Suppressor macrophage (primary cell): ENCODE measurements around the gene LRRC32.
"Not testable (repeated sequence)": the region's sequence is repeated elsewhere in the genome, so short reads cannot be mapped to it uniquely, and the experiment has no call there.

Experiments used
- DNase-seq, 4 experiments: peaks; one replicate each; pipeline ENCODE4 v3.0.0-alpha.2; 2020 to 2022

Gene LRRC32

DNA sequence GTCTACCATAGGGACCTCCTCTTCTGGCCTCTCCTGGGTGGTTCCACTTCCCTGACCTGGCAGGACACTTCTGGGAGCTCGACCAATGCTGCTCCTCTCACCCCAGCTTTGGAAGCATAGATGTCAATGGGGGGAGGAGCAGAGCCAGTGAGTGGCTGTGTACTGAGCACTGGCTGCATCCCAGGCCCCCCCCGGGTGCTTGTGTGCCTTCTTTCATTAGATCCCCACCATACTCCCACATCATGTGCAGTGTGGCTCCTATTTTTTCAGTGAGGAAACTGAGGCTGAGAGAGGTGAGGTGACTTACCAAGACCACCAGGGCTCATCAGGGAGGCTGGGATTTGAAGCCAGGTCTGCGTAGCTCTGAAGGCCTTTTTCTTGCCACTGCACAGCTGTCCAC, 44.3 kb downstream of the LRRC32 start:
- DNase-seq, result no peak

DNA sequence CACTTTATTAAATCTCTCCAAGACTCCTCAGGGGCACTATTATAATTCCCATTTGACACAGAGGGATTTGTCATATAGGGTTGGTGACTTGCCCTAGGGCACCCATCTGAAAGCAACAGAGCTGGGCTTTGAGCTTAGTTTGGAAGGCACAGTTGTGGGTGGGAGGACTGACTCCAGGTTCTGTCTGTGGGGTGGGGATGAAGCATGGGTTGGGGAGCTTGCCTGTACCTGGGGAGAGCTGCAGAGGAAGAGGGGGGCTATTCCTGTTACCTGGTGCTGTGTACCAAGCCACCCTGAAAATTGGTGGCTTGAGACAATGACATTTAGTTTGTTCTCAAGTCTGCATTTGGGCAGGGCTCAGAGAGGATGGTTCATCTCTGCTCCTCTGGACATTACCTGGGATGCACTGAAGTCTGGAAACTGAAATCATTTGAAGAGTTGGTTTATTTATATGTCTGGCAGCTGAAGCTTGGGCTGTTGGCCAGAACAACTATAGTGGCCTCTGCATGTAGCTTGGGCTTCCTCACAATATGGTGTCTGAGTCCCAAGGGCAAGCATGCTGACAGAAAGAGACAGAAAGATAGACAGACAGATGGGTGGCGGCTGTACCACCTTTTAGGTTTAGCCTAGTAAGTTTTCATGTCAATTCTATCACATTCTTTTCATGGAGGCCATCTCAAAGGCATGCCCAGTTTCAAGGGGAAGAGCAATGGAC, 44.9 kb downstream of the LRRC32 start:
- no peak for DNase-seq

DNA sequence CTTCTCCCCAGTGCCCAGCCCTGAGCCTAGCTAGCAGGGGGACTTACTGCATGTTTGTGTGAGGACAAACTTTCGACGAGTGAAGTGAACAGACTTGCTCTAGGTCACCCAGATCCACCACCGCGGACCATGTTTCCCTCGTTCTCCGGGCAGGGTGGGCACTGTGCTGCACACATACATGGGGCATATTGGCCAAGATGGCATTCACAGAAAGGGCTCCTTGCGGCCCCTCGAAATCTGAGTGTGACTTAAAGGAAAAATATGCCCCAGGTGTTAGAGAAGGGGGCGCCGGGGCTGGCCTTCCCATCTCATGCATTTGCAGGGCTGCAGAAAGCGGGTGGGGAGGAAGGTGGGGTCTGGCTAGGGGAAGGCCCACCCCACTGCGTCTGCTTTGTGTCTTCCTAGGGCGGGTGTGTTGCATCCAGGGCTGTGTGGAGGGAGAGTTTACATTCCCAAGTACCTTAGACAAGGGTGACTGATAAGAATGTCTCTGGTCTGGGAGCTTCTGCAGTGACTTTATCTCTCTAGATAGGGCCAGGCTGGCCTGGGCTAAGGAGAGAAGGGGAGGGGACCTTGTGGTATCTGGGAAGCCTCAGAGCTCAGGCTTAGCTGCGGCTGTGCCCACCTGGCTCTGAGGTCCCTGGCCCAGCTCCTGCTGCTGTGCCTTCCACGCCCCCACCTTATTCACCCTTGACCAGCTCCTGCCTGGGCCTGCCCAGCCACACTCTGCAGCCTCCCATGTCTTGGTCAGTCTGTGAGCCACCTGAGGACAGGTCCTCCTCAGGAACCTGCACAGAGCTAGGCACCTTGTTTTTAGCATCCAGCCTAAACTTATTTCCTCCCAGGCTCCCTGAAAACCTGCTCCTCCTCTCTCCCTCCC, 45.8 kb downstream of the LRRC32 start:
- no peak for DNase-seq

DNA sequence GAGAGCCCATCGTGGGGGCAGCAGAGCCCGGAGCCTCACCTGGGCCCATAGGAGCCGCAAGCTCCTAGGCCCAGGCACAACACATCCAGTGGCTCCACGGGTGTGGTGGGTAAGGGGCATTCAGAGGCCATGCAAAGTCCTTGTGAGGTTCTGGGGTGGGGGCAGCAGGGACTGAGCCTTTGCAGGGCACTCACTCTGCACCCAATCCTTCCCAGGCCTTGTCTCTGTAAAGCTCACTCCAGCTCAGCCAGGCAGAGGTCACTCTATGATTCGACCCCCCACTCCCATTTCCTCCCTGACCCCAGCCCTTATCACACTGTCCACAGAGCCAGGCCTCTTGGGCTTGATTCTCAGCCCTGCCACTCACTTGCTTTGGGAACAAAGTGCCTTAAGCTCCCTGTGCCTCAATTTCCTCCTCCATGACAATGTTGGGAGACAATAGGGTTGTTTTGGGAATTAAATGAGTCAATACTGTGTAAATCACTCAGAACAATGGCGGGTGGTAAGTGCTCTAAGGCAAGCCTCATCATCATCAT, 46.6 kb downstream of the LRRC32 start:
- no peak for DNase-seq

DNA sequence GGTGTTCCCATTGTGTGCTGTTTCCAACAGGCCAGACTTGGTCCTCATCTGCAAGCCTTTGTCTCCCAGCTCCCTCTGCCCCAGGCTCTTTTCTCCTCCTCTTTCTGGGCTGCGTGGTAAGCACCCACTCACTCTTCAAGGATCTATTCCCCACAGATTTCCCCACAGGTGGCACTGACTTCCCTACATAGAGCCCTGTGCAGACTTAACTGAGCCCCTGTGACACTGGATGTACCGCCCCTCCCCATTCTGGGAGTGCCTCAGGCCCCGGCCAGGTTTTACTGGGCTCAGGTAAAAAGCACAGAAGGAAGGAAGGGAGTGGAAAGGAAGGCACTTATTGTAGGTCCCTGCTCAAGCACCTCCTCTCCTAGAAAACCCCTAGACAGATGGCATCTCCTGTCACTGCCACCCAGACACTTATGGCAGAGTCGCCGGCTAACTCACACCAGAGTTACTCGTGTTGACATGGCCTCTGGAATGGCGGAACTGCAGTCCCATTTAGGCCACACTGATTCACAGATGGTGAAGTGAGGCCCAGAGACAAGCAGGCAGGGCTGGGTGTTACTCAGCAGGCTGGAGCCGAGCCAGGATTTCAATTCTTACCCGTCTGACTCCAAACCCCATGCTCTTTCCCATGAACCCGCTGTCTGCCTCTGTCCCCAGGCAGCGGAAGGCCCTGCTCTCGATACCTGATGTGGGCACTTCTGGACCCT, 47.2 kb downstream of the LRRC32 start:
- DNase-seq, result peak in 1 of 4 experiments; percentile 15

DNA sequence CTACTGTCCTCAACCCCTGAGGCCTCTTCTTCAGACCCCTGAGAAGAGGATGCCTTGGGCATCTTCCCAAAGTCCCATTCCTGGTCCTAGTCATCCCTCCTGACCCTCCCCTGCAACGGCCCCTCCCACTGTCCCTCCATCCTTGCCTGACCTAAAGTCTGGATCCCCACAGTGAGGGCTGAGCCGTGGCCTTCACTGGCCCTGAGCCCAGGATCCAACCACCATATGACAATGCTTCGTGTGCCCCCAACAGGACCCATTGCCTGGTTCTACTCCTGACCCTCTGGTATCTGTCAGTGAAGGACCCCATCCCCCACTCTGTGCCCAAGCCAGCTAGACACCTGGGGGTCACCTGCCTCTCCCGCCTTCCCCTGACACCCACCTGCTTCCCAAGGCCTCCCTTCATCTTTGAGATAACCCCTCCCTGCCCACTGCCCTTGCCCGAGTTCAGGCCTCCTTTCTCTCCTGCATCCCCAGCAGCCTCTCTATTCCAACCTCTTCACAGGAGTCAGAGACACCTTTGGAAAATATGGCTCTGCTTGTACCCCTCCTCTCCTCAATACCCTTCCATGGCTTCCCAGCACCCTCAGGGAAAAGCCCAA, 48.0 kb downstream of the LRRC32 start:
- no peak for DNase-seq

DNA sequence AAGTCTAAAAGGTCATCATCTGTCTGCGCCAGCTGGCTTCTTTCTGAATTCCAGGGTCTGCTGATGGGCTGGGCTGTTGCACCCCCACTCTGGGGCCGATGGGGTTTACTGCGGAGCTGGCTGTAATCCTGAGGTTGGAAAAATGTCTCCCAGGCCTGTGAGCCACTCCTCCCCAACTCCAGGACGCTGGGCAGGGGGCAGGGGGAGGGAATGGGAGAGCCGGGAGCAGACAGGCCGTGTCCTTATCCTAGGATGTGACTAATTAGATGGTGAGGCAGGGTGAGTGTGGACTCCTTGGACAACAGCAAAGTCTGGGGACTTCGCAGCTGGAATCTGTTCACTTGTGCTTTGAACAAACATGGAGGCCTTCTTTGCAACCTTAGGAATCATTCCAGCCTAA, 48.7 kb downstream of the LRRC32 start:
- DNase-seq, result no peak

DNA sequence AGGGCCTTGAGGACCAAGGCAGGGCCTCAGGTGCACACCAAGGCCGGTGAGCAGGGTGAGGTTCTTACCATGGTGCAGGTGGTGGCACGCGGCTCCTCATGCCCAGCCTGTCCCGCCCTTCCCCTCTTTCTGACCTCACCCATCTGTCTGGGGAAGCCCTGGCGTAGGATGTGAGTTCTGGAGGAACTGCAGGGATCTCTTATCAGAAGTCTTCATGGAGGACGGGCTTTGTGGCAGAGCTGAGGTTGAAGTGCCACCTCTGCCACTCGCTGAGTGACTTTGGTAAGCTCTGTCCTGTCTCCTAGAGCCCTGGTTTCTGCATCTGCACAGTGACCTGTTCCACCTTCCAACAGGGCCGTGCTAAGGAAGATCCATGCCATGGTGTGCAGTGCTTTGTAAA, 49.1 kb downstream of the LRRC32 start:
- DNase-seq, result no peak

DNA sequence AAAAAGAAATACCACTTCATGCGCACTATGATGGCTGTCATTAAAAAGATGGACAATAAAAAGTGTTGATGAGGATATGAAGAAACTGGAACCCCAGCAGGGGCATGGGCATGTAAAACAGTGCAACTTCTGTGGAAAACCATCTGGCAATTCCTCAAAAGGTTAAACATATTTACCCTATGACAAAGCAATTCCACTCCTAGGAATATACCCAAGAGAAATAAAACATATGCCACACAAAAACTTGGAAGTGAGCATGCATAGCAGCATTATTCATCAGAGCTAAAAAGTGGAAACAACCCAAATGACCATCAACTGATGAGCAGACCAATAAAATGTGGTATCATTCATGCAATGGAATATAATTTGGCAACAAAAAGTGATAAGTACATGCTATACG, 50.1 kb downstream of the LRRC32 start:
- no peak for DNase-seq

DNA sequence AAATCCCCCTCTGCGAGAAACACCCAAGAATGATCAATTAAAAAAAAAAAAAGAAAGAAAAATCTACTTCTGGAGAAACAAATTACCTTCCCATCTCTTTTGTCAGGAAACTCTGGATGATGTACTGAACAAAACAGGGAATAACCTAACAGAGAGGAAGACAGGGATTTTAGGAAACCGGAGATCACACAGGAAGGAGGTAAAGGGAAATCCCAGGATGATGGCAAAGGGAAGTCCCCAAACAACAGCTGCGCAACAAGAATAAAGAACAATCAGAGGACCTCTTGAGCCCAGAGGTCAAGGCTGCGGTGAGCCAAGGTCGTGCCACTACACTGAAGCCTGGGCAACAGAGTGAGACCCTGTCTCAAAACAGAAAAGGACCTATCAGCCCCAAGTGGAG, 50.7 kb downstream of the LRRC32 start:
- not testable (repeated sequence) for DNase-seq

DNA sequence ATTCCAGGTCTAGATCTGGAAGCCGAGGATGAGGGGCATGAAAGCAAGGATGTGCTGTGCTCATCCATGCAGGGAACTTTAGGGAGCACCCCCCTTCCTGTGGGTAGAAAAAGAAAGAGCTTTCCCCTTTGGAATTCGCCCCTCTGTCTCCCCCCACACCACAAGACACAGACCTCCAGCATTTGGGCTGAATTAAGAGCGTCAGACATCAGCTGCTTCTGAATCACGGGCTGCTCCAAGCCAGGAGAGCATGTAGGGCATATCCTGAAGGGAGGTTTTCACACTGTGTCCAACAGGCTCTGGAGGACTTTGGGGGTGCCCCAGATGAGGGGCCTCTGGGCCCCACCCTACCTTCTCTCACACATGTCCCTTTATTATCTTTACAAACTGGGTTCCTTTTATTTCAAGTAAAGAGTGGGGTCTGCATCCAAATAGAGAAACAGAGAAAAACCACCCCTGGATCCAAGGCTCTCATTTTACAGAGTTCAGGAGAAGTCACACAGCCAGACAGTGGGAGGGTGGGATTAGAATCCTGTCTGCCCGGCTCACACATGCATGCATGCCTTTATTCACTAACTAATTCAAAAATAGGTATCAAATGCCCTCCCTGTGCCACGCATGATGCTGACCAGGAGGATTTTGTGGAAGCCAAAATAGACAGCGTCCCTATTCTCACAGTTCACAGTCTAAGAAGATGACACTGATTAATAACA, 52.8 kb downstream of the LRRC32 start:
- DNase-seq, result no peak

DNA sequence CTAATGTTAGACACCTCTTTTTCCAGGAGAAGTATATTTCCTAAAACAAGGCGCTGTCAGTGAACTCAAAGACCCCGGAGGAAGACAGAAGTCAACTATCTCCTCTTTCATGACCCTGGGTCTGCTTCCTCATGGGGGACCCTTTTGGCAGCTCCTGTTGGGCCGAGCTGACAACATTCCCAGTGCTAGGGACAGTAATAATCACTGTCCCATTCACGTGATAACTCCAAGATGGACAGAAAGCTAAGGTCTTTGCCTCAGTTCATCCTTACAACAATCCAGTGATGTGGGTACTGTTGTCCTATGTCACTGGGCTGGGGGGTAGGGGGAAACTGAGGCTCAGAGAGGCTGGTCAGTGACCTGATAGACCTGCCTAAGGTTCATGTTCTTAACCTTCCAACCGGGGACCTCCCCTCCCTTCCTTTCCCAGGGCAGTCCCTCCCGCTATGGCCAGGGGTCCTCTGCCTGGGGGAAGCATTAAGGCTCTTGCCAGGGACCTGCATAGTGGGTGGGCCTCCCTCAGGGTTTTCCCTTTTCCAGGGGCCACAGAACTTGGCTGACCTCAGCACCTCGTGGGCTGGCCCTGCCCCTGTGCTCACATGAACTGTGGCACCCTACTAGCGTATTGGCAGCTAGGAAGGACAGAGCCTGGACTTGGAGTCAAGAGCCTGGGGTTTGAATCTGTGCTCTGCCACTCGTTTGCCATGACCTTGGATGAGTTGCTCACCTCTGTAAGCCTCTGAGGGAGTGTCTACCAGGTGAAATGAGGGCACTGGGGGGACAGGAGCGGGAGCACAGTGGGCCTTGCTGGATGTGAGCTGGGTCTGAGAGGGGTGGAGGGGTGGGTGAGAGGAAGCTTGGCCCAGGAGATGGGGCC, 53.6 kb downstream of the LRRC32 start:
- no peak for DNase-seq

DNA sequence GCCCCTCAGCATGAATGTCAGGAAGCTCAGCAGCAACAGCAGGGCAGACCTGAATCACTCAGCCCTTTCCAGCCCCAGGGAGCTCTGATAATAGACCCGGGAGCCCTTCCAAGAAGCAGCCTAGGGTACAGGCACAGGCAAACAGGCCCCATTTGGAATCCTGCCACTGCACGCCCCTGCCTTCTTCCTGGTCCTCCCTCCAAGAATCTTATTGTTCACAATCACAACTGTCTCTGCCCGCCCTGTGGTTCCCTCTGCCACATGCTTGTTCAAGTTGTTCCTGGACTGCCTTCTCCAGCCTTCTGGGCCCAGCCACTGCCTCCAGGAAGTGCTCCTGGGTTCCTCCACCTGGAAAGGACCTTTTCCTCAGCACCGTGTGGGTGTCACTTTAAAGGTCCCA, 54.6 kb downstream of the LRRC32 start:
- no peak for DNase-seq

DNA sequence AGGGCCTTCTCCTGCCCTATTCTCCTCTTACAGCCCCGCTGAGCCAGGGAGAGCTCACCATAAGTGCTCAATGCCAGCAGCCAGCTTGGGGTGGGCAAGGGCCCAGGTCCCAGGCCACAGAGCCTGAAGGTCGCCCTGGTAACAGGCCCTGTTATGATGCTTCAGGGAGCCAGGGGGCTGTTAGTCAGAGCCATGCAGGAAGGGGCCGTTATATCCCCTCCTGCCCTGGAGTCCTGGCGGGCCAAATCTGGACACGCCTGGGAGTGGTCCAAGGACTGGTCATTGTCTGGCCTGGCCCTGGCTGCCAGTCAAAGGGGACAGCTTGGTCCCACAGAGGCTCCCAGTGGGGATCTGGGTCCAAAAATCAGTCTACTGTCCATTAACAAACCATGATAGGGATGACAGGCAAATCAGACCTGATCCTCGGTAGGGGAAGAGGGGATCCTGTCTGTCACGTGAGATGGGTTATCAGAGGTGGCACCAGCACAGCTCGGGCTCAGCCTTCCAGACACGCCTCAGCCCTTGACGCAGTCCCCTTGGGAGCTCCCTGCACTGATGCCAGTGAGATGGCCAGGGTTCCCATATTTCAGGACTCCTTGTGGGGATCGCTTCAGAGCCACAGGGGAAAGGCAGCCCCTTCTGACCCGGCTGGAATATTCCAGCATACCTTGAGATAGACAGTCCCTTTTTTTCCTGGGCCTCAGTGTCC, 55.9 kb downstream of the LRRC32 start:
- no peak for DNase-seq

DNA sequence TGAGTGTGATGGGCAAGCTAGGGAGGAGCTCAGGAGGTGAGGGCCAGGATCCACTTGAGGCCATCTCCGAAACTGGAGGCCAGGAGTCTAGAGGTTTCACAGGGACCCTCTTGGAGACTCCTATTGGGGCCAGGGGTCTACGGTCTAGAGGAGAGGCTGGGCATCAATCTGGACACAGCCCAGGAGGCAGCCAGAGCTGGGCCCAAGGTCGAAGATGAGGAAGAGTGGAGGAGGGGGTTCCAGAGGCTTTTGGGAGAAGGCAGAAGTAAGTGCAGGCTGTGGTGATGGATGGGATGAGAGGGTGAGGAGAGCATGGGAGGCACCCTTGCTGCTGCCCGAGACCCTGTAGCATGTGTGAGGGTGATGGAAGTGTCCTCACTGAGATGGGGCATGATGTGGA, 56.6 kb downstream of the LRRC32 start:
- no peak for DNase-seq

DNA sequence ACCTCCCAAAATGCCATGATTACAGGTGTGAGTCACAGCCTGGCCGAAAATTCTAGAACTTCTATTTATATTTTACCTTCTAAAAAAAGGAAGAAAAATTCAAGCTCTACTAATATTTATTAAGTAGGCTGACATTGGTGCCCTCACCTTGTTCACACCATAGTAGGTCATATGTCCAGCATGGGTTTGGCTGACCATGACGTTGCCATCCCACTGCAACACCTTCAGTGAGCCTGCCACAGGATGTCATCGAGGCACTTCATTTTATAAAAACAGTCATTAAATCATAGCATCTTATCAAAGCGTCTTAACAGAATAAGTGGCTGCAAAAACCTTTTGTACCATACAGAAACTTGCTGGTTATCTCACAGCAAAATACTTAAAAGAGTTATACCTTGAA, 58.3 kb downstream of the LRRC32 start:
- DNase-seq, result no peak

DNA sequence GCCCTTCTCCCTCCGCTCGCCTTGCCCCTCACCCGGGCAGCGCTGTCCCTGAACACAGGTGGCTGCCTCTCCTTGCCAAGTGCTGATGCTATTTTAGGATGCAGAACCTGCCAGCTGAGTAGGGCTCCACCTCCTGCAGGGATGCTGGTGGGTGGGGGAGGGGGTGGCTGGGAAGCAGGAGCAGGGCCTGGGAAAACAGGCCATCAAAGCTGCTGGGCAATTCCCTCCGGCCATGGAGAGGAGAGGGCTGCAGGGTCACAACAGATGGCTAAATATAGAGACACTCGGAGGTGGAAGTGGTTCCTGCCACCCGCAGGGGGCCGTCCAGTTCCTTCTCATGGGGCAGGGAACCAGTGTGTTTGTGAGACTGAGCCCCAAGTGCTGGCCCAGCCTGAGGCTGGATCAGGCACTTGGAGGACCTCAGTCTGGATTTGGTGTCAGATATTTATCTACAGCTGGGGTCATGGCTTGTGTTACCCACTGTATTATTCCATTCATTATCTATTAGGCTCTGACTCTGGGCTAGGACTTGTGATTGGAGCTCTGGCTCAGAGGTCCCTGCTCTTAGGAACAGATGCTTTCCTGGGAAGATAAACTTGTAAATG, 59.6 kb downstream of the LRRC32 start:
- DNase-seq, result peak; percentile 32 to 65 (median 54)

DNA sequence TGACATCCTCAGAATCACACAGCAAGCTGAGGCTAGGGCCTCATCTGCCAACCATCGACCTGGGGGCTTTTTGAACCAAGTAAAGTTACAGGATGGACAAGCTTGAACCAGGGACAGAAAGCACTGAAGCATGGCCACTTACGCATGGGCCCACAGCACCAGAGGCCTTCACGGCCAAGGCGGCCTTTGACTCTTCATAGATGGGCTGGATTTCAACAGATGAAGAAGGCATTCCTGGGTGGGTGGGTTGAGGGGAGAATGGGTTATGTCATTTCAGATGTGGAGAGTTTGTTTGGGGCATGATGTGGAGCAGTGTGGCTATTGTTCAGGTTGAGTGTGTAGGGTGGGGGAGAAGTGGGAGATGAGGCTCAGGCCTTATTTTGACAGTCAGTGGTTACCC, 60.2 kb downstream of the LRRC32 start:
- DNase-seq, result no peak

DNA sequence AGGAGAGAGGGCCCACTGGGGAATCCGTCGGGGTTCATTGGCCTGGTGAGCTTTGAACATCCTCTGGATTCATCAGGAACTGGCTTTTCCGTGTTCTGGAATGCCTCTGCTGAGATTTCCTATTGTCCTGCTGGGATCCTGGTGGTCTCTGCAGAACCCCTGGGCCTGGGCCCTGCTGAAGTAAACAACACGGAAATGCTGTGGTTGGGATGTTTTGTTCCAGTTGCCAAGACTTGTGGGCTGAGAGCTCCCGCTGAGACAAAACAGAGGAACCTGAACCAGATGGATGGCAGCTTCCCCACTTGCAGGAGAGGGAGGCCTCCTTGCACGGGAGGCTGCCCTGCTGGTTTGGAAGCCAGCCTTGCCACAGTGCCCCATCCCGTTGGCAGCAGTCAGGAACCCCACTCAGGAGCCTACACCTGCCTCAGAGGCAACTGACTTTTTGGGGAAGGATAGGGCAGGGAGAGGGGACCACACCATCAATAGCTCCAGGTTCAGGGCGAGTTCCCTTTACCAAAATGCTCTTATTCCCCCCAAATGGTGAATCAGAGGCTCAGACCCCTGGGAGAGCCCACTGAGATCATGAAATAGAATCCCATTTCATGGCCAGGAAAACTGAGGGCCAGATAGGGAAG, 60.7 kb downstream of the LRRC32 start:
- no peak for DNase-seq
